IPS-18c (cell line): ENCODE measurements around the gene NCKAP5.
"Not testable (repeated sequence)": the region's sequence is repeated elsewhere in the genome, so short reads cannot be mapped to it uniquely, and the experiment has no call there.

Experiments
- H3K4me3 ChIP-seq: 2 replicates; pipeline ENCODE4 v1.7.0; 2013; ENCODE audit warnings: low read depth, mild to moderate bottlenecking, low read length, moderate library complexity; ENCODE audit not compliant: insufficient read depth
- H3K9me3 ChIP-seq: one replicate; pipeline ENCODE4 v1.6.1; 2013; ENCODE audit warnings: mild to moderate bottlenecking, low read length, moderate library complexity; ENCODE audit not compliant: control insufficient read depth, insufficient read depth

Gene NCKAP5

GRCh38 chr2:133223226-133223625 lies 345.0 kb downstream of the NCKAP5 start:
- Histone ChIP-seq H3K4me3 (no peak overlapping the region), H3K9me3 (no peaks in the 10 kb centered on the region)

GRCh38 chr2:133221398-133221797 lies 346.9 kb downstream of the NCKAP5 start:
- H3K4me3 ChIP-seq: no peak overlapping the region

GRCh38 chr2:133218204-133218603 lies 350.1 kb downstream of the NCKAP5 start:
- no peaks in the 10 kb centered on the region for H3K9me3 ChIP-seq

More at GRCh38 chr2:133221398-133221797, 346.9 kb downstream of the NCKAP5 start:
- H3K9me3 ChIP-seq: no peaks in the 10 kb centered on the region

GRCh38 chr2:133215477-133215876 lies 352.8 kb downstream of the NCKAP5 start:
- H3K9me3 ChIP-seq: no peaks in the 10 kb centered on the region
- no peak overlapping the region for H3K4me3 ChIP-seq

More at GRCh38 chr2:133218204-133218603, 350.1 kb downstream of the NCKAP5 start:
- H3K4me3 ChIP-seq: no peak overlapping the region

GRCh38 chr2:133213651-133214050 lies 354.6 kb downstream of the NCKAP5 start:
- H3K4me3 ChIP-seq: no peak overlapping the region
- no peaks in the 10 kb centered on the region for H3K9me3 ChIP-seq

GRCh38 chr2:133209325-133209724 lies 358.9 kb downstream of the NCKAP5 start:
- Histone ChIP-seq H3K4me3 (no peak overlapping the region), H3K9me3 (peaks cover 7% of the 10 kb centered on the region)

- not testable (repeated sequence) for H3K9me3 ChIP-seq, H3K4me3 ChIP-seq
Measured at GRCh38 chr2:133206666-133207065, 361.6 kb downstream of the NCKAP5 start.

- peaks cover 7% of the 10 kb centered on the region for H3K9me3 ChIP-seq
Measured at GRCh38 chr2:133204421-133204820, 363.8 kb downstream of the NCKAP5 start.

GRCh38 chr2:133200684-133201421 lies 367.4 kb downstream of the NCKAP5 start:
- Histone ChIP-seq H3K9me3 (no peaks in the 10 kb centered on the region), H3K4me3 (no peak overlapping the region)

More at GRCh38 chr2:133204421-133204820, 363.8 kb downstream of the NCKAP5 start:
- H3K4me3 ChIP-seq: no peak overlapping the region

GRCh38 chr2:133198678-133199077 lies 369.6 kb downstream of the NCKAP5 start:
- Histone ChIP-seq H3K4me3 (no peak overlapping the region), H3K9me3 (no peaks in the 10 kb centered on the region)

- H3K9me3 ChIP-seq: no peaks in the 10 kb centered on the region
- H3K4me3 ChIP-seq: no peak overlapping the region
Measured at GRCh38 chr2:133197156-133197555, 371.1 kb downstream of the NCKAP5 start.

GRCh38 chr2:133194777-133195335 lies 373.4 kb downstream of the NCKAP5 start:
- Histone ChIP-seq H3K9me3 (no peaks in the 10 kb centered on the region), H3K4me3 (no peak overlapping the region)

- H3K4me3 ChIP-seq: no peak overlapping the region
- peaks cover 2% of the 10 kb centered on the region for H3K9me3 ChIP-seq
Measured at GRCh38 chr2:133194362-133194655, 374.0 kb downstream of the NCKAP5 start.

- no peak overlapping the region for H3K4me3 ChIP-seq
- peaks cover 2% of the 10 kb centered on the region for H3K9me3 ChIP-seq
Measured at GRCh38 chr2:133193544-133194361, 374.5 kb downstream of the NCKAP5 start.

- no peak overlapping the region for H3K4me3 ChIP-seq
- H3K9me3 ChIP-seq: peaks cover 2% of the 10 kb centered on the region
Measured at GRCh38 chr2:133192028-133192427, 376.2 kb downstream of the NCKAP5 start.

- Histone ChIP-seq H3K4me3 (no peak overlapping the region), H3K9me3 (no peaks in the 10 kb centered on the region)
Measured at GRCh38 chr2:133177196-133177595, 391.1 kb downstream of the NCKAP5 start.

GRCh38 chr2:133175926-133176325 lies 392.3 kb downstream of the NCKAP5 start:
- Histone ChIP-seq H3K4me3 (no peak overlapping the region), H3K9me3 (no peaks in the 10 kb centered on the region)

- Histone ChIP-seq H3K9me3 (no peaks in the 10 kb centered on the region), H3K4me3 (no peak overlapping the region)
Measured at GRCh38 chr2:133173224-133173623, 395.0 kb downstream of the NCKAP5 start.
